OCI-LY7 (cell line): Measurements from ENCODE around the gene OR51T1. TPM values are rescaled to one million over a fixed set of nuclear protein-coding genes. Genes with fewer than 3 reads are reported as not detected.

Source experiments
- BruUV-seq: library from RNA; stranded (reverse); fragments of 400-500 nt; replicated peaks from 2 replicates; lab custom pipeline; 2021; lab: Mats Ljungman, UMichigan
- CTCF ChIA-PET: fragments of 300-600 bp; sonication (Branson Sonifier 250); formaldehyde crosslinking; loops from one replicate; lab custom pipeline; 2022; ENCODE audit warnings: antibody characterized with exemption; ENCODE audit not compliant: unreplicated experiment; lab: Charles Lee
- POLR2A ChIA-PET: fragments of 300-600 bp; sonication (Branson Sonifier 250); formaldehyde crosslinking; loops from one replicate; lab custom pipeline; 2022; ENCODE audit warnings: antibody characterized with exemption; lab: Charles Lee
- DNase-seq: peaks from one replicate; pipeline ENCODE4 v3.0.0-alpha.2; 2015; ENCODE audit warnings: low spot score
- H2AFZ ChIP-seq: fragments of 200-600 bp; sonication (generic), shearing (Covaris generic); 2 replicates; pipeline ENCODE4 v1.6.1; 2014; ENCODE audit warnings: mild to moderate bottlenecking, antibody characterized with exemption, low read length, moderate library complexity
- H3K27ac ChIP-seq: fragments of 200-600 bp; sonication (generic); 2 replicates; pipeline ENCODE4 v1.5.1; 2014; ENCODE audit warnings: mixed run types, low read depth, mild to moderate bottlenecking, moderate library complexity, low read length, inconsistent platforms; ENCODE audit not compliant: poor library complexity, severe bottlenecking
- H3K36me3 ChIP-seq: fragments of 200-600 bp; sonication (generic); 2 replicates; pipeline ENCODE4 v1.6.1; 2014; ENCODE audit warnings: mild to moderate bottlenecking, antibody characterized with exemption, low read length, moderate library complexity, mixed read lengths; ENCODE audit not compliant: insufficient read depth
- H3K4me1 ChIP-seq: fragments of 200-600 bp; sonication (generic); 2 replicates; pipeline ENCODE4 v1.5.1; 2014; ENCODE audit warnings: mild to moderate bottlenecking, low read length; ENCODE audit not compliant: insufficient read depth, poor library complexity, severe bottlenecking
- H3K4me2 ChIP-seq: fragments of 200-600 bp; sonication (generic); 2 replicates; pipeline ENCODE4 v1.6.1; 2014; ENCODE audit warnings: mild to moderate bottlenecking, low read length
- H3K4me3 ChIP-seq: fragments of 200-600 bp; sonication (generic); 2 replicates; pipeline ENCODE4 v1.5.1; 2014; ENCODE audit warnings: mild to moderate bottlenecking, low read depth, low read length; ENCODE audit not compliant: poor library complexity, severe bottlenecking
- H3K79me2 ChIP-seq: fragments of 200-600 bp; sonication (generic); 2 replicates; pipeline ENCODE4 v1.6.1; 2016; ENCODE audit warnings: low read depth, mild to moderate bottlenecking, low read length, moderate library complexity, mixed read lengths; ENCODE audit not compliant: insufficient read depth
- H3K9me2 ChIP-seq: fragments of 200-600 bp; sonication (generic); 2 replicates; pipeline ENCODE4 v1.6.1; 2016; ENCODE audit warnings: mild to moderate bottlenecking, low read length, mixed read lengths; ENCODE audit not compliant: insufficient read depth
- H3K9me3 ChIP-seq: fragments of 200-600 bp; sonication (generic); 2 replicates; pipeline ENCODE4 v1.6.1; 2014; ENCODE audit warnings: mild to moderate bottlenecking, mixed run types, low read length, mixed read lengths
- H4K20me1 ChIP-seq: fragments of 200-600 bp; sonication (generic); 2 replicates; pipeline ENCODE4 v1.6.1; 2014; ENCODE audit warnings: mild to moderate bottlenecking, antibody characterized with exemption, low read length, moderate library complexity, mixed read lengths; ENCODE audit not compliant: insufficient read depth
- EZH2phosphoT487 ChIP-seq: fragments of 200-600 bp; sonication (generic); IDR thresholded peaks from 2 replicates; pipeline ENCODE4 v1.6.1; 2018; ENCODE audit warnings: low read depth, borderline replicate concordance, mild to moderate bottlenecking, mixed run types, antibody characterized with exemption, low read length, moderate library complexity, mixed read lengths
- intact Hi-C: fragments of 100-400 bp; cut with micrococcal nuclease; formaldehyde crosslinking; loops from one replicate; pipeline ENCODE4 v1.10.0; 2022; ENCODE audit not compliant: unreplicated experiment
- total RNA-seq, 2 experiments: library from RNA; depleted of rRNA in 1 of 2; stranded (reverse); fragments of >200 nt in 1 of 2; shearing (Covaris generic) in 1 of 2; gene quantifications; 2 replicates each; pipeline ENCODE4 v1.2.3, GENCODE V29; 2014 to 2022
- TF ChIP-seq, protein P1 (sequence below): fragments of 200-600 bp; sonication (generic); conservative IDR thresholded peaks from 2 replicates; pipeline ENCODE4 v1.5.1; 2014; ENCODE audit warnings: mild to moderate bottlenecking, antibody characterized with exemption, low read length, moderate library complexity, mixed read lengths

Gene OR51T1
- total RNA-seq, 2 experiments from 2014 or later: not detected

DNA sequence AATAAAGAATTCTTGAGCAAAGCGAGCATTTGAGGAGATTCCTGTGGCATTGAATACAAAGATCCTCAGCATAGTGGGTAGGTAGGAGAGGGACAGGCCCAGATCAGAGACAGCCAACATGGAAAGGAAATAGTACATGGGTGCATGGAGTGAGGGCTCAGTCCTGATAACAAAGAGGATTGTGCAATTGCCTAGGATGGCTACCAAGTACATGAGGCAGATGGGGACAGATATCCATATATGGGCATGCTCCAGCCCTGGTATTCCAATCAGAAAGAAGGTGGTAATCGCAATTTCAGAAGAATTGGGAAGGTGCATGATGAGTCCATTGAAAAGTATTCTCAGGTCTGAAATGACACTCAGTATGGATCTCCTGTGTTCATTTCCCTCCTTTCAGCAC, 8.6 kb downstream of the OR51T1 start:
- intact Hi-C loops: no loop called here
- no peak overlapping the region for H3K4me2 ChIP-seq
- H3K9me3 ChIP-seq: no peaks in the 10 kb centered on the region
- CTCF ChIA-PET: no interaction called here
- no peak overlapping the region for H2AFZ ChIP-seq
- H3K4me1 ChIP-seq: no peaks in the 10 kb centered on the region
- no peak for DNase-seq
- H3K9me2 ChIP-seq: no peaks in the 10 kb centered on the region; the same call in 1 of the 2 replicates
- no TSS peak for BruUV-seq
- POLR2A ChIA-PET: no interaction called here
- H3K36me3 ChIP-seq: no peaks in the 10 kb centered on the region
- no peak overlapping the region for H3K27ac ChIP-seq
- no peak for TF ChIP-seq EZH2phosphoT487
- H3K4me3 ChIP-seq: no peak overlapping the region
- H4K20me1 ChIP-seq: no peaks in the 10 kb centered on the region
- H3K79me2 ChIP-seq: no peaks in the 10 kb centered on the region

DNA sequence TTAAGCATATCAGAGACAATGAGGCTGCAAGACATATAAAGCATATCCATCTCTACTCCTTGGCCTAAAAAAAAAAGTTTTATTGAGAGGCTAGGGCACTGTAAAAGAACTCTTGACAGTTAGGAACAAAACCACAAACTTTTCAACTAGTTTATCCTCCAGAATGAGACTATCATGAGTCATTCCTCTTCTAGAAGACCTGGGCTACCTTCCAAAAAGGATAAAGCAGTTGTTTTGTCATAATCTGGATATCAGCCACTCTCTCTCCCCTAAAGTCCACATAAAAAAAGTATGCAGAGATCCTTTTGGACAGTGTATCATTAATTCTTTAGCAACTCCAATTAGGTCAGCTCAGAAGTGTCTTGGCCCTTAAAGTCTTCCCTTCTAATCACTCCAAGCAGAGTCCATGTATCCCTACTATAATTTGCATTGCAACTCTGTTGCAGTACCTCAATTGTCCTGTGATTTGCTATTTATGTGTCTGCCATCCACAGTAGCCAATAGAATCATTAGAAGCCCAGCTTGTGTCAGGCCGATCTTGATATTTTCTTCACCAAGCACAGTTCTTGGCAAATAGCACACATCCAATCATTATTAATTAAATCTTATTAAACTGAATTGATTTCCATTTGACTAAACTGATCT, 10.4 kb downstream of the OR51T1 start:
- Histone ChIP-seq H3K4me1 (no peaks in the 10 kb centered on the region), H3K36me3 (no peaks in the 10 kb centered on the region), H3K27ac (no peak overlapping the region), H2AFZ (no peak overlapping the region), H3K9me3 (no peaks in the 10 kb centered on the region), H3K79me2 (no peaks in the 10 kb centered on the region), H3K4me2 (no peak overlapping the region), H3K9me2 (no peaks in the 10 kb centered on the region; the same call in 1 of the 2 replicates), H4K20me1 (no peaks in the 10 kb centered on the region), H3K4me3 (no peak overlapping the region)
- BruUV-seq: no TSS peak
- ChIA-PET POLR2A (no interaction called here), CTCF (no interaction called here)
- intact Hi-C loops: no loop called here
- no peak for TF ChIP-seq EZH2phosphoT487
- TF ChIP-seq, protein P1, sequence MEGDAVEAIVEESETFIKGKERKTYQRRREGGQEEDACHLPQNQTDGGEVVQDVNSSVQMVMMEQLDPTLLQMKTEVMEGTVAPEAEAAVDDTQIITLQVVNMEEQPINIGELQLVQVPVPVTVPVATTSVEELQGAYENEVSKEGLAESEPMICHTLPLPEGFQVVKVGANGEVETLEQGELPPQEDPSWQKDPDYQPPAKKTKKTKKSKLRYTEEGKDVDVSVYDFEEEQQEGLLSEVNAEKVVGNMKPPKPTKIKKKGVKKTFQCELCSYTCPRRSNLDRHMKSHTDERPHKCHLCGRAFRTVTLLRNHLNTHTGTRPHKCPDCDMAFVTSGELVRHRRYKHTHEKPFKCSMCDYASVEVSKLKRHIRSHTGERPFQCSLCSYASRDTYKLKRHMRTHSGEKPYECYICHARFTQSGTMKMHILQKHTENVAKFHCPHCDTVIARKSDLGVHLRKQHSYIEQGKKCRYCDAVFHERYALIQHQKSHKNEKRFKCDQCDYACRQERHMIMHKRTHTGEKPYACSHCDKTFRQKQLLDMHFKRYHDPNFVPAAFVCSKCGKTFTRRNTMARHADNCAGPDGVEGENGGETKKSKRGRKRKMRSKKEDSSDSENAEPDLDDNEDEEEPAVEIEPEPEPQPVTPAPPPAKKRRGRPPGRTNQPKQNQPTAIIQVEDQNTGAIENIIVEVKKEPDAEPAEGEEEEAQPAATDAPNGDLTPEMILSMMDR: no peak
- no peak for DNase-seq

DNA sequence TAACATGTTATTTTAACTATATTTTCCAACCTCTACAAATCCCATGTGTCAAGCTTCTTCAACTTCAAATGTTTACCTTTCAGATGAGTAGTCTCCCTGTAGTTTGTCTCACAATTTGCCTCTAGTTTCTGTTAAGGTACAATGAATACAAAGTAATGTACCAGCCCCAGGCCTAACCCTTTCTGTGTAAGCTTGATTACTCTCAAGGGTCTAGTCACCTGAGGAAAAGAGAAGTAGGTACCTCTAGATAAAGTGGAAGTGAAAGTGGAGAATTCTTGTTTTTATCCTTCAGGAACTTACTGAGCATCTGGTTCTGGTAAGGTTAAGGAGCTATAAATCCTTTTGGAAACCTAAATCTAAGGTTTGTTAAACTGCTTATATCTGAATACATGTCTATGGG, 21.8 kb downstream of the OR51T1 start, which contains the start of gene OR51A7:
TSS of gene OR51A7 (plus strand) at position 300 of the 400 bp plus-strand sequence. CDS start 3,587 bp downstream, outside the sequence.
- ChIA-PET CTCF (no interaction called here), POLR2A (no interaction called here)
- Histone ChIP-seq H3K9me3 (no peaks in the 10 kb centered on the region), H3K4me3 (no peak within 1 kb of the TSS), H3K4me2 (no peak within 1 kb of the TSS), H4K20me1 (no peaks in the 10 kb centered on the region), H3K9me2 (no peaks in the 10 kb centered on the region), H3K36me3 (no peaks in the 10 kb centered on the region), H2AFZ (no peak within 1 kb of the TSS), H3K79me2 (no peaks in the 10 kb centered on the region), H3K27ac (no peak within 1 kb of the TSS), H3K4me1 (no peaks in the 10 kb centered on the region)
- no TSS peak for BruUV-seq
- peak; percentile 1 for DNase-seq
- intact Hi-C loops: no loop called here
- TF ChIP-seq, protein P1: no peak
- TF ChIP-seq EZH2phosphoT487: no peak
